SK-N-SH (cell line): ENCODE results near the gene HEG1. TPM values are rescaled to one million over a fixed set of nuclear protein-coding genes. Genes with fewer than 3 reads are reported as not detected.

Experiments
- CTCF ChIA-PET: fragments of 300-600, 350-600 bp; formaldehyde crosslinking; extraction: SDS; loops from one replicate; lab custom pipeline; 2021; lab: Yijun Ruan, JAX
- POLR2A ChIA-PET: fragments of 350-600 bp; sonication (Branson Sonifier 250); formaldehyde crosslinking; extraction: SDS; loops from one replicate; lab custom pipeline; 2020; ENCODE audit warnings: antibody characterized with exemption, inconsistent platforms; lab: Yijun Ruan, JAX
- DNase-seq: peaks from one replicate; pipeline ENCODE4 v3.0.0; 2012
- H2AFZ ChIP-seq: fragments of 200-600 bp; sonication (generic); 2 replicates; pipeline ENCODE4 v1.8.1; 2016; ENCODE audit warnings: antibody characterized with exemption, mild to moderate bottlenecking, low read depth
- H3F3A ChIP-seq: fragments of 200-600 bp; sonication (generic); replicated peaks from 2 replicates; pipeline ENCODE3; 2016; ENCODE audit warnings: antibody characterized with exemption, mild to moderate bottlenecking; ENCODE audit not compliant: insufficient read depth
- H3K27ac ChIP-seq, 2 experiments: fragments of 200-500 bp in 1 of 2; fragments of 200-600 bp in 1 of 2; sonication (Bioruptor generic) in 1 of 2; sonication (generic), shearing (Covaris generic) in 1 of 2; 2 replicates each; pipeline versions ENCODE4 v1.5.1 to v1.6.1; 2014 to 2016; ENCODE audit warnings: low read depth in 2 of 2, inconsistent platforms in 1 of 2, low read length in 1 of 2, mild to moderate bottlenecking in 1 of 2, mixed read lengths in 1 of 2
- H3K27me3 ChIP-seq: fragments of 200-600 bp; sonication (generic), shearing (Covaris generic); 2 replicates; pipeline ENCODE4 v1.6.1; 2016; ENCODE audit warnings: mixed run types; ENCODE audit not compliant: insufficient read depth
- H3K36me3 ChIP-seq, 2 experiments: fragments of 200-500 bp in 1 of 2; fragments of 200-600 bp in 1 of 2; sonication (Bioruptor generic) in 1 of 2; sonication (generic) in 1 of 2; replicated peaks in 1 of 2; 2 replicates each; pipeline versions ENCODE3 to v1.5.1; 2014 to 2016; ENCODE audit warnings: low read length in 1 of 2, mild to moderate bottlenecking in 1 of 2; ENCODE audit not compliant: insufficient read depth in 2 of 2, control insufficient read depth in 1 of 2
- H3K4me1 ChIP-seq, 2 experiments: fragments of 200-500 bp in 1 of 2; fragments of 200-600 bp in 1 of 2; sonication (Bioruptor generic) in 1 of 2; sonication (generic), shearing (Covaris generic) in 1 of 2; 2 replicates each; pipeline versions ENCODE4 v1.5.1 to v1.6.1; 2014 to 2016; ENCODE audit warnings: low read depth in 1 of 2, low read length in 1 of 2, mixed run types in 1 of 2; ENCODE audit not compliant: insufficient read depth in 2 of 2, control insufficient read depth in 1 of 2
- H3K4me2 ChIP-seq: fragments of 200-600 bp; sonication (generic), shearing (Covaris generic); 2 replicates; pipeline ENCODE4 v1.6.1; 2017; ENCODE audit warnings: mixed run types
- H3K4me3 ChIP-seq, 2 experiments: fragments of 200-500 bp in 1 of 2; fragments of 200-600 bp in 1 of 2; sonication (Bioruptor generic) in 1 of 2; sonication (generic), shearing (Covaris generic) in 1 of 2; 2 replicates each; pipeline versions ENCODE4 v1.5.1 to v1.8.1; 2014 to 2016; ENCODE audit warnings: low read depth in 2 of 2, inconsistent platforms in 1 of 2, low read length in 1 of 2, mild to moderate bottlenecking in 1 of 2, mixed read lengths in 1 of 2, moderate library complexity in 1 of 2
- H3K79me2 ChIP-seq: fragments of 200-600 bp; sonication (generic); 2 replicates; pipeline ENCODE4 v1.8.1; 2017; ENCODE audit warnings: mild to moderate bottlenecking; ENCODE audit not compliant: insufficient read depth
- H3K9ac ChIP-seq: fragments of 200-600 bp; sonication (generic); 2 replicates; pipeline ENCODE4 v1.6.1; 2017; ENCODE audit warnings: mixed run types
- H3K9me2 ChIP-seq: fragments of 200-600 bp; sonication (generic); 2 replicates; pipeline ENCODE4 v1.6.1; 2017; ENCODE audit warnings: mixed run types
- H3K9me3 ChIP-seq: fragments of 200-600 bp; sonication (generic); 2 replicates; pipeline ENCODE4 v1.6.1; 2017; ENCODE audit warnings: mixed run types, mild to moderate bottlenecking, moderate library complexity
- H4K20me1 ChIP-seq: fragments of 200-600 bp; sonication (generic); 2 replicates; pipeline ENCODE4 v1.6.1; 2017; ENCODE audit warnings: mild to moderate bottlenecking, mixed run types; ENCODE audit not compliant: insufficient read depth
- CHD2 ChIP-seq: fragments of 150-350 bp; IDR thresholded peaks from 2 replicates; pipeline ENCODE4 v1.6.1; 2018; ENCODE audit warnings: low read length; ENCODE audit not compliant: partially characterized antibody
- EZH2phosphoT487 ChIP-seq: fragments of 200-600 bp; sonication (generic); IDR thresholded peaks from 2 replicates; pipeline ENCODE4 v1.6.1; 2017; ENCODE audit warnings: low read depth, mixed run types, mild to moderate bottlenecking, antibody characterized with exemption, moderate library complexity, borderline replicate concordance
- FOXJ3 ChIP-seq: sonication (generic); formaldehyde crosslinking; IDR thresholded peaks from 2 replicates; pipeline ENCODE4 v1.5.1; 2020; ENCODE audit warnings: mild to moderate bottlenecking, missing genetic modification reagents
- GABPA ChIP-seq: IDR thresholded peaks from 2 replicates; pipeline ENCODE4 v1.4.0; 2012; ENCODE audit warnings: low read depth, mild to moderate bottlenecking
- JUND ChIP-seq: IDR thresholded peaks from 2 replicates; pipeline ENCODE4 v1.4.0; 2012
- MXI1 ChIP-seq: IDR thresholded peaks from 2 replicates; pipeline ENCODE4 v1.6.1; 2012; ENCODE audit warnings: mild to moderate bottlenecking, low read depth, low read length, improper control_type of control experiment
- NFIC ChIP-seq: IDR thresholded peaks from 2 replicates; pipeline ENCODE4 v1.4.0; 2012; ENCODE audit warnings: borderline replicate concordance
- NRF1 ChIP-seq: IDR thresholded peaks from 2 replicates; pipeline ENCODE4 v1.6.1; 2012; ENCODE audit warnings: low read depth, mild to moderate bottlenecking, low read length
- POLR2AphosphoS5 ChIP-seq: IDR thresholded peaks from 2 replicates; pipeline ENCODE4 v1.6.1; 2012; ENCODE audit warnings: low read depth, low read length
- RAD21 ChIP-seq: IDR thresholded peaks from 2 replicates; pipeline ENCODE4 v1.6.1; 2012; ENCODE audit warnings: mild to moderate bottlenecking, low read length
- RCOR1 ChIP-seq: fragments of 150-350 bp; IDR thresholded peaks from 2 replicates; pipeline ENCODE4 v1.6.1; 2017; ENCODE audit warnings: antibody characterized with exemption, low read length
- RFX5 ChIP-seq: IDR thresholded peaks from 2 replicates; pipeline ENCODE4 v1.6.1; 2012; ENCODE audit warnings: mild to moderate bottlenecking, improper control_type of control experiment, low read length
- RXRA ChIP-seq: IDR thresholded peaks from 2 replicates; pipeline ENCODE4 v1.4.0; 2012; ENCODE audit warnings: low read depth, mild to moderate bottlenecking, borderline replicate concordance
- SIN3A ChIP-seq: IDR thresholded peaks from 2 replicates; pipeline ENCODE4 v1.6.1; 2012; ENCODE audit warnings: low read depth, mild to moderate bottlenecking, low read length, moderate library complexity, borderline replicate concordance
- SMC3 ChIP-seq: IDR thresholded peaks from 2 replicates; pipeline ENCODE4 v1.6.1; 2012; ENCODE audit warnings: low read depth, low read length, improper control_type of control experiment
- TAF1 ChIP-seq: IDR thresholded peaks from 2 replicates; pipeline ENCODE4 v1.6.1; 2012; ENCODE audit warnings: low read depth, mild to moderate bottlenecking, low read length, moderate library complexity, borderline replicate concordance
- TCF12 ChIP-seq: IDR thresholded peaks from 2 replicates; pipeline ENCODE4 v1.4.0; 2012
- TEAD4 ChIP-seq: IDR thresholded peaks from 2 replicates; pipeline ENCODE4 v1.4.0; 2012; ENCODE audit warnings: mild to moderate bottlenecking, borderline replicate concordance; ENCODE audit not compliant: insufficient read depth
- YY1 ChIP-seq: IDR thresholded peaks from 2 replicates; pipeline ENCODE4 v1.4.0; 2012; ENCODE audit warnings: low read depth, mild to moderate bottlenecking
- WGBS: methylation state at CpG from one replicate; pipeline ENCODE4 v1.1.6; 2017; ENCODE audit warnings: low lambda C conversion rate; 5-methylcytosine and 5-hydroxymethylcytosine counted together
- polyA plus RNA-seq, 3 experiments: library from polyadenylated mRNA; depleted of rRNA; stranded (reverse); fragments of >200 nt; gene quantifications; 2 replicates each; pipeline ENCODE4 v1.2.3, GENCODE V29; 2012
- TF ChIP-seq, protein P1 (sequence below): IDR thresholded peaks from 2 replicates; pipeline ENCODE4 v1.4.0; 2012; ENCODE audit warnings: low read depth, borderline replicate concordance
- TF ChIP-seq, protein P2 (sequence below): IDR thresholded peaks from 2 replicates; pipeline ENCODE4; 2012

Gene HEG1
- polyA plus RNA-seq, 1 of the 3 experiments (the other 2 are of a cell fraction): 27.7 TPM

GRCh38 chr3:125105116-125105515, 49.3 kb upstream of the HEG1 start (continued):
- TF ChIP-seq CHD2 (no peak), TEAD4 (no peak), GABPA (no peak), RAD21 (no peak), SMC3 (no peak), POLR2AphosphoS5 (no peak), SIN3A (no peak), TCF12 (no peak), TAF1 (no peak)

DNA sequence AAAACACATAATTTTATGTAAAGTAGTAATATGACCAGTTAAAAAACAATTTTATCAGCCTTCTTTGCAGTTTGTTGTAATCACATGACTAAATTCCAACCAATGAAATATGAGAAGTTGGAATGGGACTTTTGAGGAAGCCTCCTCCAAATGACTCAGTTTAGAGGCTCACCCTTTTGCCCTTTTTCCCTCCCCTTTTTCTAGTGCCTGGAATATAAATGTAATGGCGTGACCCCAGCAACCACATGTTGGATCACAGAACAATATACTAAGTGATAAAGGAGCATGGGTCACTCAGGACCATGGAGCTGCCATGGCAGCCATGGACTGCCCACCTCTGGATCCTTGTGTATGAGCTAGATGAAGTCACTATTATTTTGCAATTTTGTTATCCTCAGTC, 48.8 kb upstream of the HEG1 start:
- Histone ChIP-seq H3F3A (peaks cover 13% of the 10 kb centered on the region), H3K27me3 (no peaks in the 10 kb centered on the region), H3K9ac (no peak overlapping the region), H4K20me1 (no peaks in the 10 kb centered on the region), H3K27ac (no peak overlapping the region), H3K4me1 (peaks cover 0 to 20% of the 10 kb centered on the region in 2 experiments; a peak in 3 of 4 replicates), H3K4me3 (no peak overlapping the region), H3K9me3 (no peaks in the 10 kb centered on the region), H3K36me3 (no peaks in the 10 kb centered on the region), H3K9me2 (no peaks in the 10 kb centered on the region), H2AFZ (no peak overlapping the region), H3K4me2 (no peak overlapping the region), H3K79me2 (no peaks in the 10 kb centered on the region)
- CTCF ChIA-PET: no interaction called here
- WGBS: 100% methylated on average over 1 of the region's 1 CpG
- TF ChIP-seq NRF1 (no peak), EZH2phosphoT487 (no peak), JUND (no peak), TCF12 (no peak), GABPA (no peak), YY1 (no peak), RCOR1 (no peak)
- TF ChIP-seq, protein P1, sequence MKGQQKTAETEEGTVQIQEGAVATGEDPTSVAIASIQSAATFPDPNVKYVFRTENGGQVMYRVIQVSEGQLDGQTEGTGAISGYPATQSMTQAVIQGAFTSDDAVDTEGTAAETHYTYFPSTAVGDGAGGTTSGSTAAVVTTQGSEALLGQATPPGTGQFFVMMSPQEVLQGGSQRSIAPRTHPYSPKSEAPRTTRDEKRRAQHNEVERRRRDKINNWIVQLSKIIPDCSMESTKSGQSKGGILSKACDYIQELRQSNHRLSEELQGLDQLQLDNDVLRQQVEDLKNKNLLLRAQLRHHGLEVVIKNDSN: no peak
- POLR2A ChIA-PET: no interaction called here
- DNase-seq: no peak

GRCh38 chr3:125103406-125103805, 47.6 kb upstream of the HEG1 start:
- H3K4me3 ChIP-seq: no peak overlapping the region
- TF ChIP-seq MXI1: no peak
- TF ChIP-seq, protein P1: no peak
- TF ChIP-seq JUND: no peak
- no peak for TF ChIP-seq EZH2phosphoT487
- TF ChIP-seq FOXJ3 (CRISPR knock-in tag): no peak
- TF ChIP-seq NFIC: no peak
- no peak for TF ChIP-seq RAD21
- TF ChIP-seq, protein P2, sequence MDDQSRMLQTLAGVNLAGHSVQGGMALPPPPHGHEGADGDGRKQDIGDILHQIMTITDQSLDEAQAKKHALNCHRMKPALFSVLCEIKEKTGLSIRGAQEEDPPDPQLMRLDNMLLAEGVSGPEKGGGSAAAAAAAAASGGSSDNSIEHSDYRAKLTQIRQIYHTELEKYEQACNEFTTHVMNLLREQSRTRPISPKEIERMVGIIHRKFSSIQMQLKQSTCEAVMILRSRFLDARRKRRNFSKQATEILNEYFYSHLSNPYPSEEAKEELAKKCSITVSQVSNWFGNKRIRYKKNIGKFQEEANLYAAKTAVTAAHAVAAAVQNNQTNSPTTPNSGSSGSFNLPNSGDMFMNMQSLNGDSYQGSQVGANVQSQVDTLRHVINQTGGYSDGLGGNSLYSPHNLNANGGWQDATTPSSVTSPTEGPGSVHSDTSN: no peak
- TF ChIP-seq TCF12: no peak
- no peak for TF ChIP-seq CHD2
- TF ChIP-seq RXRA: no peak
- TF ChIP-seq POLR2AphosphoS5: no peak
- TF ChIP-seq TEAD4: no peak
- no peak for TF ChIP-seq RFX5
- TF ChIP-seq GABPA: no peak
- TF ChIP-seq, all 33 proteins: peak for 0
- Histone ChIP-seq H3K79me2 (no peaks in the 10 kb centered on the region), H3K4me1 (peaks cover 0 to 9% of the 10 kb centered on the region in 2 experiments; a peak in 1 of 4 replicates), H3K27me3 (no peaks in the 10 kb centered on the region), H3K9me2 (no peaks in the 10 kb centered on the region), H3K36me3 (no peaks in the 10 kb centered on the region), H4K20me1 (no peaks in the 10 kb centered on the region), H3K9me3 (peaks cover 7% of the 10 kb centered on the region; the same call in 1 of the 2 replicates), H2AFZ (no peak overlapping the region), H3F3A (peaks cover 9% of the 10 kb centered on the region), H3K9ac (no peak overlapping the region), H3K4me2 (no peak overlapping the region), H3K27ac (no peak overlapping the region)
- POLR2A ChIA-PET: no interaction called here
- 100% methylated on average over 1 of the region's 1 CpG for WGBS
- no peak for DNase-seq
- CTCF ChIA-PET: interaction anchor here (0.7 kb wide), 1 partner anchor 89 kb away, joined by 3 read pairs; no protein-coding TSS in a partner anchor
